ENCODE measurements around the gene HCRT.
"Not testable (repeated sequence)": the region's sequence is repeated elsewhere in the genome, so short reads cannot be mapped to it uniquely, and the experiment has no call there.

Gene HCRT

DNA sequence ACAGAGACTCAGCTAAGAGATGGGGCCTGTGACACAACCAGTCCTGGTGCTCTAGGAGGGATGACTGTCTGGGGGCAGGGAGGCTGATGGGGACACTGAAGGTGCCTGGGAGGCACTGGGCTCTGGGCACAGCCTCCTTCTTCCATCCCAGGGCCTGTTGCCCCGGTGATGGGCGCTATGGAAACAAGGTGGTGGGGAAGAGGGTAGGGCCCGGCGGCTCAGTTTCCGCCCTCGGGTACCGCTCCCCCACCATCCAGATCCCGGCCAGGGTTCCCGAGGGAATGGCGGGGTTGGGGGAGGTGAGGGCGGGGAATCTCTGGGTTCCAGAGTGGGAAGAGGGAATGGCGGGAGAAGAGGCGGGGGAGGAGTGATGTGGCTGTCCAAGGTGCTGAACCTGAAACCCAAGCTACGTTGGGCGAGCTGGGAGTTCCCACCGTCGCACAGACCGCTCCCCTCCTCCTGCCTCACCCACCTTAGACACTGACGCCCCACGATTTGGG lies 5.3 kb downstream of the HCRT start:
- DNase-seq (ENCODE audit: low spot score): peak; percentile 20

DNA sequence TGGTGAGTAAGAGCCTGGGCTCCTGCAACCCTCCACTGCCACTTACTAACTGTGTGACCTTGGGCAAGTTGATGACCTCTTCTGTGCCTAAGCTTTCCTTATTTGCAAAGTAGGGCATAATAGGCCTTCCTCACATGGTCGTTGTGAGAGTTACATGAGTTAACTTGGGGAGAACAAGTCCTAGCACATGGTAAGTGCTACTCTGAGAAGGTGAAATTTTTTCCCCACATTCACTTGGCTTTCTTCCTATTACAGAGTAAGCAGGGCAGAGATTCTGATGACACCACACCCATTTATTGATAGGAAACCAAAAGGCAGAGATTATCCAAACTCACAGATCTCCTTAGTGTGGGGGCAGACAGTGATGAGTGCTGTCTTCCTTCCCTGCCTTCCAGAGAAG lies 5.9 kb downstream of the HCRT start:
- no peak for DNase-seq (ENCODE audit: low spot score)

DNA sequence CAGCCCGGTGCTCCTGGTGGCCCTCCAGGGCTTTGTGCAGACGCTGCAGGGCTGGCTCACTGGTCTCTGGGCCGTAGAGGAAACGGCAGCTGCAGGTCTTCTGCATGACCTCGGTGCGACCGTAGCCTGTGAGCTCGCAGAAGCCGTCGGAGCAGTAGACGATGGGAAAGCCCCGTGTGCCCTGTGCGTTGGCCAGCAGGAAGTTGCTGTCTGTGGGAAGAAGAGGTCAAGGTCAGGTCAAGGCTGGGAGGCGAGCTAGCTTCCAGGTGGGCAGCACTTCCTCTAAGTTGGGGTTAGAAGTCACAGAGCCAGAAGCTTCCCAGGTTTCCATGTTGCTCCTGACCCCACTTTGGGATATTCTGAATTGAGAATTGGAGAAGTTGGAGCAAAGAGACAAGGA lies 6.4 kb downstream of the HCRT start:
- no peak for DNase-seq (ENCODE audit: low spot score)

DNA sequence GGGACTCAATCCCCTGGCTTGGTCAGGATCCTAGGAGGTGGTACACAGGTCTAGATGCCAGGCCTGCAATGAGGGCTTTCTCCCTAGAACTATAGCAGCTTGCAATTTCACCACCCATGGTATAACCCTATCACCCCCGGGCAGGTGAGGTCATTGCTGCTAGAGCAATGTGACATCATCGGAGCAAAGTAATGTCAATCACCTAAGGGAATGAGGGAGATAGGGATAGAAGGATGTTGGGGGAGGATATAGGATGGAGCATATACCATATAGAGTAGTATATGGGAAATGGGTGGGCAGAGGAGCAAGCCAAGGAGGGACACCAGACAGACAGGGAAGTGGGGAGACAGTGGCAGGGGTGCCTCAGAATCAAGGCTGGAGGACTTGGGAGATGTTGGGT lies 7.6 kb downstream of the HCRT start:
- no peak for DNase-seq (ENCODE audit: low spot score)

DNA sequence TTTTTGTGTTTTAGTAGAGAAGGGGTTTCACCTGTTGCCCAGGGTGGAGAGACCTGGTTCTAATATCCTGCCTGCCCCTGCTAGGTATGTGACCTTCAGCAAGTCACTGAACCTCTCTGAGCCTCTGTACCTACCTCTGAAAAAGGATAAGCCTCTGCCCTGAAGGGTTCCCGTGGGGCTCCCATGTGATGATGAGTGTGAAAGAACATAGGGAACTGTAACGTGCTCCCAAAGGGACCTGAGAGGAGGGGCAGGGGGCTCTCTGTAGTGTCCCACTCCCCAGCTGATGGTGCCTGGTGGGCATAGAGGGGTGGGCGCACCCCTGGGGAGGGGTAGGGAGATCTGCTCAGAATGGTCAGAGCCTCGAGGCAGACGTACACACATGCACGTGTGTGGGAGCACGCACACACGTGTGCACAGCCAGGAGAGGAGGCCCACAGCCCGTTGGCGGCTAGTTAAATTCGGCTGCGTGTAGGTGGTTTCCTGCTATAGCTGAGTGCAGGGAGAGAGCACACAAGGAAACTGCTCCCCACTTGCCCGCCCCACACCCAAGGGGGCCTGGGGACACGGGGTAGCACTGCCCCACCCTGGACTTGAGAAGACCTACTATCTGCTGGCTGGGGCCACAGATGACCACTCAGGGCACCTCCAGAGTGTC lies 11.0 kb downstream of the HCRT start:
- DNase-seq (ENCODE audit: low spot score): no peak

DNA sequence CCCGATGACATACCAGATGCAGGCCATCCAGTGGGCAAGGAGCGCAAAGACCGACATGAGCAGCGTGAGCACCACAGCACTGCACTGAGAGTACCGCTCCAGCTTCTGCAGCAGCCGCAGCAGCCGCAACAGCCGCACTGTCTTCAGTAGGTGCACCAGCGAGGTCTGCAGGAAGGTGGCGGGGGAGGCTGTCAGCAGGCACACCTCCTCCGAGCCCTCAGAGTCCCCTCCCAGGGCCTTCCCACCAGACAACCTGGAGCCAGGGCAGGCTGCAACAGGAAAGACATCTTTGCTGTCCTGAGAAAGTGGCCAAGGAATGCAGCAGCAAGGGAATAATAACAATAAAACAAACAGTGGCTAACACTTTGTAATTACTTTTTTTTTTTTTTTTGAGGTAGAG lies 13.4 kb downstream of the HCRT start:
- DNase-seq (ENCODE audit: low spot score): no peak

DNA sequence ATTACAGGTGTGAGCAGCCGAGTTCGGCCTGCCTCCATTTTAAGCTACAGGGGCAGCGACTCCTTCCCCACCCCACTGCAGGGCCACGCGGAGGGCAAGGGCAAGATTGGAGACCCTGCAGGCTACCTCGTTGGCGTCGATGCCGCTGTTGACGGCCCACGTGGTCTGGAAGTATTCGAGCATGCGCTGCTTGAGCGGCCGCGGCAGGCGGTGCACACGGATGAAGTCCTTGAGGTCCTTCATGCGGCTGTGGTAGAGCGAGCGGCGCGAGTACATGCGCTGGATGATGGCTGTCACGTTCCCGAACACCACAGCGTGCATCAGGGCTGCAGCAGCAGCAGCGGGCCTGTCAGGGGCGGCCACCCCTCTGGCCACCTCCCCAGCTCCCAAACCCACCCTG lies 15.9 kb downstream of the HCRT start:
- no peak for DNase-seq (ENCODE audit: low spot score)

DNA sequence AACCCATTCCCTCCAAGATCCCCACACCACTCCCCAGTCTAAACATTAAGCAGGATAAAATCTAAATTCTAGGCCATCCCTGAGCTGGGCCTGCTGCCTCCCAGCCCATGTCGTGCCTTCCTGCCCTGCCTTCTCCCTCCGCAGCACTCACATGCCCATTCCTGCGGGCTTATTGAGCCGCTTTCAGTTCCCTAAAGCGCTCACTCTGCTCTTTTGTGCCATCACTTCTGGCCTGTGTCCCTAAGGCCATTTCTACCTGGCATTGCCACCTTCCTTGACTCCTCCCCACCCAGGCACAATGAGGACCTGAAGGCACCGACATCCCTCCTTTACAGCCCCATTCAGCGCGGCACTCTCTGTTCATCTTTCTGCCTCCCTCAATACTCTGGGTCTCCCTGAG lies 17.4 kb downstream of the HCRT start:
- DNase-seq (ENCODE audit: low spot score): no peak

DNA sequence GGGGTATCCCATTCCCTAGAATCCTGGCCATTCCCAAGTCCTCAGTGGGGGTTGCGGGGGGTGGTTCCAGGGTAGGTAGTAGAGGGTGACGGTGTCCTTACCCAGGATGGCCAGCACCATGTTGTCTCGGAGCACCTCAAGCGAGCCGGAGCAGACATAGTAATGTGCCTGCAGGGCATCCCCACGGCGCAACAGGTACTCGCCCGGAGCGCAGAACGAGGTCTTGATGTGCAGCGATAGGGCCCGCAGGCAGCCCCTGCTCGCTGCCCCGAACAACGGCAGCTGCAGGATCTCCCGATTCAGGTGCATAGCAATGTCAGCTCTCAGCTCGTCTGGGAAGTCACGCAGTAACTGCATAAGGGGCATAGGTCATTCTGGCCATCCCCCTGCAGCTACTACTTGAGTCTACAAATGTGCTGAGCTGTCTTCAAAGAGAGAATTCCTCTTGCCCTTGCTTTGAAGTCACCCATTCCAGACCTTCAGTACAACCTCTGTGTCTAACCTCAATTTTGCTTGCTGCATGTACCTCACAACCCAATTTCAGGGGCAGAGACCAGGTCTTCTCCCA lies 19.0 kb downstream of the HCRT start:
- DNase-seq (ENCODE audit: low spot score): no peak

DNA sequence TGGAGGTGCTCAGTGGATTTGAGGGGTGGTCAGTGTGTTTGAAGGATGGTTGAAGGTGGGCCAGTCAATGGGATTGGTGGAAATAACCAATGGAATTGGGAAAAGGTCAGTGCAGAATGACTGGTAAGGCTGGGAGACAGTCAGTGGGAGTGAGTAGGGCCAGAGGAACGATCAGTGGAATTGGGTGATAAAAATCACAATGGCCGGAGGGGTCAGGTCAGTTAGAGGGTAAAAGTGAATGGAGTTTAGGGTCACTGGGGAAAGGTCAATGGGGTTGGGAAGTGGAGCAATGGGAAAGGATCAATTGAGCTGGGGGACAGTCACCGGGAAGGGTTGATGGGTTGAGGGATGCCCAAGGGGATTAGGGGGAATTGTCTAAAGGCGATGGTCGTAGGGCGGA lies 19.5 kb downstream of the HCRT start:
- DNase-seq (ENCODE audit: low spot score): no peak

DNA sequence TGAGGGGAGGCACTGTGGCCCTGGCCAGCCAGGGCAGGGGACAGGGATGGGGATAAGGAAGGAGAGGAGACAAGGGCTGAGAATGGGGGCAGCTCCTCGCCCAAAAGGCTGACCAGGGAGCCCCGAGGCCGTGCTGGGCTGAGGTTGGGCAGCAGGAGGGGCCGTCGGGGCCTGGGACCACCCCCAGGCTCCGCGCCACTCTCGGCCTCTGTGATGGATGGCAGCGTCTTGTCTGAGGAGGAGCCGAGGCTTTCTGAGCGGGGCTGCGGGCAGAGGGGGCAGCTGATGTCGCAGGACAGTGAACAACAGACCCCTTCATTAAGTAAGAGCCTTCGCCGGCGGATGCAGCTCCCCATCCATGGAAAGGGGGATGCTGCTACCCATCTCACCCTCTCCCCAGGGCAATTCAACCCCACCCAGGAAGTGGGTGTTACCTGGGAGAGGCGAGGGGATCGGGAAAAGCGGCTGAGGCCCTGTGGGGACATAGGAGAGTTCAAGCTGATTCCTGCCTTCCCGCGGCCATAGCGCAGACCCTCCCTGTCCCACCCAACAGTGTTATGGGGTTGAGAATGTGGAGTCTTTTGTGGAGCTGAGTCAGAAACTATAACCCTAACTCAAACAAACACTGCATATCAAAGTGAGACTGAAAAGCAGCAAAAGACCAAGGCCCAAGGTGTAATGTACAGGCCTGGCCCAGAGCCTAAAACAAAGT lies 21.4 kb downstream of the HCRT start:
- no peak for DNase-seq (ENCODE audit: low spot score)

DNA sequence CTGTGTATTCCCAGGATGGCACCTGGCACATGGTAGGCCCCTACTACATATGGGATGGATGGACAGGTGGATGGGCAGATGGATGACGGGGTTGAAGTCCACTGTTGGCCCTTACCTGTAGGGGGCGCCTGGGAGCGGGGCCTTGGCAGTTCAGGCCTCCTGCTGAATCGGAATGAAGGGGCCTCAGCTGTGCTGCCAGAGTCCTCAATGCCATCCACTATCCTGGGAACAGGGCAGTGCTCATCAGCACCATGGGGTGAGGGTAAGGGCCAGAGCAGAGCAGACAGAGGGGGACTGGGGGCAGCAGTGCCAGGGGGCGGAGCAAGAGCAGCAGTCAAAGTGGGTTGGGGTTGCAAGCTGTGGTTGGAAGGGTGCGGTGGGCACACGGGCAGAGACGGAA lies 22.1 kb downstream of the HCRT start:
- no peak for DNase-seq (ENCODE audit: low spot score)

DNA sequence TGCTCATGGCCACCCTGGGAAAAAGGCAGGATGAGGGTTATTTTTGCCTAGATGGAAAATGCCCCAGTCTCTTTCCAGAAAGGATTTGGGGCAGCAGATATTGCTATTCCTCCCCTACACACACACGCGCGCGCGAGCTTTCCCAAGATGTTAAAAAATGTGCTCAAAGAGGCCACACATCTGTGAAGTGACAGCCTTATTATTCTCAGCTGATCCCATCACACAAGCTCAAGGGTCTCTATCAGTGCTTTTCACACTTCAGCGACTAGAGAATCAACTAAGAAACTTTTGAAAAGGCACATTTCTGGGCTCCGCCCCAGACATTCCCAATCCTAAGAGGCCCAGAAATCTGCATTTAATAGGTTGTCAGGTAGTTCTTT lies 24.7 kb downstream of the HCRT start:
- DNase-seq (ENCODE audit: low spot score): no peak

DNA sequence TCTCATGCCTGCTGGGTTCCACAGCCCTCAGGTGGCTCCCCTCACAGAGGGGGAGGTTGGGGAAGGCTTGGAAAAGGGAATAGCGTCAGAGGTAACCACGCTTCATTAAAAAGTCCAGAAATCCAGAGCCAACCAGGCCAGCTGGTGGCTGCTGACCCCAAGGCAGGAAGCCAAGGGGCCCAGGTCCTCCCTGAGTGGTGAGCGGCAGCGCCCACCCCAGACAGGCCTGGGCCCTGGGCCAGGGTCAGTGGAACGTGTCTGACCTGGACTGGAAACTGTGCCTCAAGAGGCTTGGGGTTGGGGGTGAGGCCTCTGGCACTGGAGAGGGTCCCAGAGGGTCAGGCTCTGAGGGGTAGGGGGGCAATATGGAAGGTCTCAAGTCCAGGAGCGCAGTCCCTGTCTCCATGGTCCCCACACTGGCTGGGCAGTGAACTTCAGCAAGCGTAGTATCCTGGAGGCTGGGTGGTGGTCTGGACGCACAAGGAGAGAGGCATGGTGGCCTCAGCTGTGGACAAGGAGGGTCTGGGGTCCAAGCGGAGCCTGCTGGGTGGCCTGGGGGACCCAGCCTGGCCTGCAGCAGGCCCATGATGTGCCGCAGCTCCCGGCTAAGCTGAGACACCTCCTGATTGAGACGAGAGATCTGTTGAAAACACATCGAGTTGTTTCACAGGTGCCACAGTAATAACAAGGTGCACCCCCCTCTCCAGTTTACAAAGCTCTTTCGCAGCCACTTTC lies 25.3 kb downstream of the HCRT start:
- no peak for DNase-seq (ENCODE audit: low spot score)

DNA sequence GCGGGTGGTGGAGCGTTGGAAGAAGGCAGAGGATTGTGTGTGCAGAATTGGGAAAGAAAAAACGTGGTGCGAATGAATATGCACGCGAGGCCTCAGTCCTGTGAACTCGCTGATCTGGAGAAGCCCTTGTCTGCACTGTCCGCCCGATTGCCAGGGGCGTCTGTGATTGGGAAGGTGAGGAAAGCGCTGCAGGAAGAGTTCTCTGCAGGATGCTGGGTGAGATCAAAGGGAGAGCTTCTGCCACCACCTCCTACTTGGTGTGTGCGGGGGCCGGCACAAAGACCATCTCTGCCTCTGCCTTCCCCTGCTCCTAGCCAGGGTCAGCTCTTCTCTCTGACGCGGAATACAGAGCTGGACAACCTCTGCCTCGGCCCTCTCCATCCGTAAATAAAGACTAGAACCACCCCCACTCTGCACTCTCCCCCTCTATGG lies 29.6 kb downstream of the HCRT start:
- no peak for DNase-seq (ENCODE audit: low spot score)

DNA sequence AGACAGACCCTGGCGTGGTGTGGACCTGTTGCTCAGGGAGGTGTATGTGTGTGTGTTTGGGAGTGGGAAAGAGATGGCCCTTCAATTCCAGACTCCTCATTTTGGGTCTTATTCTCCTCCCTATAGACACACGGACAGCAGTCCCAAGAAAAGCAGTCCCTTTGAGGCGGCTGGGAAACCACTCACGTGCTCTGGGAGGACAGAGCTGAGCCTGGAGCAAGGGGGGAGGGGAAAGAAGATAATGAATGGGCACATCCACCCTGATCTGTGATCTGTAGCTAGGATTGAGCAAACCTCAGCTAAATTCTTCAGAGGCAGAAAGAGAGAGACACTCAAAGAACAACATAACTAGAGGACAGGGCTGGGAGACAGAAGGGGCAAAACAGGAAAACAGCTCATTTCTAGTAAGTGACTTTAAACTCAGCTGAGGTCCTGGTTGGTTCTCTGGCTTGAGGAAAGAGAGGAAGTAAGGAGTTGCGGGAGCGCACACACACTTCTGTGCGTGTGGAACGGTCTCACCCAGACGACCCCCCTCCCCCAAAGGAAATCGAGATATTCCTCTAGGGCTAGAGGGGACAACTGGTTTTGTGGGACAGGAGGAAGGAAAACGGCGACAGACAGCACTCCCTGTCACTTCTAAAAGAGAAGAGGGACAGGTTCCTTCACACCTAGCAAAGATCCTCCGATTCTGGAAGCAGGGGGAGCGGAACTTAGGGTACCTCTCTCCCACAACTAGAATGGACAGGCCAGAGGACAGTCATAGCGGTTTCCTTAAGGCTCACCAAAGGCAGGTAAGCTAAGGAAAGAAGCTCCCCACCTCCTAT lies 31.1 kb downstream of the HCRT start:
- peak; percentile 35 for DNase-seq (ENCODE audit: low spot score)

DNA sequence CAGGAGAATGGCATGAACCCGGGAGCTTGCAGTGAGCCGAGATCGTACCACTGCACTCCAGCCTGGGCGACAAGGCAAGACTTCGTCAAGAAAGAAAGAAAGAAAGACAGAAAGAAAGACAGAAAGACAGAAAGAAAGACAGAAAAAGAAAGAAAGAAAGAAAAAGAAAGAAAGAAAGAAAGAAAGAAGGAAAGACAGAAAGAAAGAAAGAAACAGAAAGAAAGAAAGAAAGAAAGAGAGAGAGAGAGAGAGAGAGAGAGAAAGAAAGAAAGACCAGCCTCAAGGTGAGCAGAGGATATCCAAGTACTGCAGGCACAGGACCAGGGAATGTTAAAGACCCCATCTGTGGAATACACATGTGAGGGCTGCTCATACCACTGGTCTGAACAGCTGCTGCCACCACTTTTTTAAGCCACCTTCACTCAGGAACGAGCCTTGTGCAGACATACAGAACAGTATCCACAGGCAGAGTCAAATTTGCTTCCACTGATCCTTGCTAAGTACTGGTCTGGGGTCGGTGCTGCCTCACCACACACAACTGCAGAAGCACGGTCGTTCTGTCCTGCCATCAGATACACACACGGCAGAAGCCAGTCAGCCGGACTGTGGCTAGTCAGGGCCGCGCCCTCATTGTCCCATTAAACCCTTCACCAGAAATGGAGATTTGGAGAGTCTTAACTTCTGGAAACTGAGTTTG lies 38.2 kb downstream of the HCRT start:
- no peak for DNase-seq (ENCODE audit: low spot score)

DNA sequence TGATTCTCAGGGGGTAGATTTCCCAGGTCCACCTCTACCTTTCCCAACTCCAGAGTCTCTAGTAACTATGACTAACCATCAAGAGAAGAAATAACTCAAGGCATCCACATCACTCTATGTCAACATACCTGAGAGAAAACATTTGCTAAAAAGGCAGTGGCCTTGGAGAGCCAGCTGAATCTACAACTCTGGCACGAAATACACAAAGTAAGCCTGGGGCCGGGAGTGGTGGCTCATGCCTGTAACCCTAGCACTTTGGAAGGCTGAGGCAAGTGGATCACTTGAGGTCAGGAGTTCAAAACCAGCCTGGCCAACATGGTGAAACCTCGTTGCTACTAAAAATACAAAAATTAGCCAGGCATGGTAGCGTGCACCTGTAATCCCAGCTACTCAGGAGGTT lies 42.1 kb downstream of the HCRT start:
- DNase-seq (ENCODE audit: low spot score): peak; percentile 56

DNA sequence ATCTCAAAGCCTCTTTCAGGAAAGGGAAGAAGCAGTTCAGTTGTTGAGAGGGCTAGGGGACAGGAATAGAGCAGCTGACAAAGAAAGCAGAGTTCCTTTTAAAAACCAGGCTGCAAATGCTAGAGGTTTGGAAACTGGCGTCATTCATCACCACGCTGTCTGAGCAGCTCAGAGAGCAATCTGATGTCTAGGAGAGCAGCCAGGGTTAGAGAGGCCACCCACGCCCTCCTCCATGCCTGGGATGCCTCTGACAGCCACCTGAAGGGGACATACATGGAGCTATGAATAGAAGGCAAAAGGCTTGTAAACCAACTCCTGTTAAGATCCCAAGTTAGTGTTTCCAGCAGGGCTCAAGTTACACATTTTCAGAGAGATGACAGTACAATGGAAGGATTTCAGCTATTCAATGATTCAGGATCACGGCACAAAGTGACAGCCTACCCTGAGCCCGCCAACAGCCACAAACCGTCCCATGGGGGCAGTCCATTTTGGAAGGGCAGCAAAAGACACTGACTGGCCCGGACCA lies 42.8 kb downstream of the HCRT start:
- peak; percentile 71 for DNase-seq (ENCODE audit: low spot score)

DNA sequence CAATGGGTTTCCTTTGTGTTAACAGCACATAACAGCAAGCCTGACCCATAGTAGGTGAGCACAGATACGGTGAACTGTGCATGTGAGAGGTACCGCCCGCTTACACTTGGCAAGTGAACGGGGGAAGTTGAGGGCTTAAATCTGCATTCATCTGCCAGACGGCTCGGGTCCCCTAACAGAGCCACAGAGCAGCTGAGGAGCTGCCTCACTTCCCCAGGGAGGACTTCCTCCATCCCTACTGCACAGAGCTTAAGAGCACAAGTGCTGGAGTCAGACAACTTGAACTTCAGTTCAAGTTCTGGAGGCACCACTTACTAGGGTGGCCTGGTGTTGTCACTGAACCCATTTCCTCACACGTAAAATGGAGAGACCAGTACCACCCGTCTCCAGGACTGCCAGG lies 43.9 kb downstream of the HCRT start:
- DNase-seq (ENCODE audit: low spot score): no peak

DNA sequence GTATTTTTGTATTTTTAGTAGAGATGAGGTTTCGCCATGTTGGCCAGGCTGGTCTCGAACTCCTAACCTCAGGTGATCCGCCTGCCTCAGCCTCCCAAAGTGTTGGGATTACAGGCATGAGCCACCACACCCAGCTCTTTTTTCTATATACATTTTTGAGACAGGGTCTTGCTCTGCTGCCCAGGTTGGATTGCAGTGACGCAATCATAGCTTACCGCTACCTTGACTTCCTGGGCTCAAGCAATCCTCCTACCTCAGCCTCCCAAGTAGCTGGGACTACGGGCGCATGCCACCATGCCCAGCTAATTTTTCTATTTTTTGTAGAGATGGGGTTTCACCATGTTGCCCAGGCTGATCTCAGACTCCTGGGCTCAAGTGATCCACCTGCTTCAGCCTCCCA lies 44.6 kb downstream of the HCRT start:
- not testable (repeated sequence) for DNase-seq (ENCODE audit: low spot score)

Data from kidney tubule cell (primary cell).